ENCODE measurements around the gene ZCCHC24.

Gene ZCCHC24

GRCh38 chr10:79445977-79446757 lies 743 bp upstream of the ZCCHC24 start:
- peak; percentile 47 for DNase-seq (ENCODE audit: low spot score)

- DNase-seq (ENCODE audit: low spot score) = peak; percentile 88
Measured at GRCh38 chr10:79444199-79445119, 965 bp downstream of the ZCCHC24 start.

- DNase-seq (ENCODE audit: low spot score) = no peak
Measured at GRCh38 chr10:79443338-79444198, 1.9 kb downstream of the ZCCHC24 start.

- no peak for DNase-seq (ENCODE audit: low spot score)
Measured at GRCh38 chr10:79442171-79443040, 3.0 kb downstream of the ZCCHC24 start.

- no peak for DNase-seq (ENCODE audit: low spot score)
Measured at GRCh38 chr10:79441433-79441832, 4.0 kb downstream of the ZCCHC24 start.

- DNase-seq (ENCODE audit: low spot score) = no peak
Measured at GRCh38 chr10:79440281-79440680, 5.1 kb downstream of the ZCCHC24 start.

- no peak for DNase-seq (ENCODE audit: low spot score)
Measured at GRCh38 chr10:79438699-79439085, 6.7 kb downstream of the ZCCHC24 start.

- DNase-seq (ENCODE audit: low spot score) = no peak
Measured at GRCh38 chr10:79438021-79438698, 7.3 kb downstream of the ZCCHC24 start.

GRCh38 chr10:79437111-79437814 lies 8.2 kb downstream of the ZCCHC24 start:
- DNase-seq (ENCODE audit: low spot score) = no peak

GRCh38 chr10:79436850-79437103 lies 8.6 kb downstream of the ZCCHC24 start:
- no peak for DNase-seq (ENCODE audit: low spot score)

- no peak for DNase-seq (ENCODE audit: low spot score)
Measured at GRCh38 chr10:79436066-79436849, 9.2 kb downstream of the ZCCHC24 start.

- DNase-seq (ENCODE audit: low spot score) = no peak
Measured at GRCh38 chr10:79435271-79436065, 10.0 kb downstream of the ZCCHC24 start.

- peak; percentile 71 for DNase-seq (ENCODE audit: low spot score)
Measured at GRCh38 chr10:79434821-79435251, 10.6 kb downstream of the ZCCHC24 start.

GRCh38 chr10:79434223-79434687 lies 11.2 kb downstream of the ZCCHC24 start:
- no peak for DNase-seq (ENCODE audit: low spot score)

GRCh38 chr10:79433324-79434222 lies 11.9 kb downstream of the ZCCHC24 start:
- DNase-seq (ENCODE audit: low spot score) = no peak

GRCh38 chr10:79431891-79432831 lies 13.3 kb downstream of the ZCCHC24 start:
- no peak for DNase-seq (ENCODE audit: low spot score)
